CD4-positive, CD25-positive, alpha-beta regulatory T cell (primary cell): ENCODE data around the gene ABCA4. TPM values are rescaled to one million over a fixed set of nuclear protein-coding genes. Genes with fewer than 3 reads are reported as not detected.

Experiments used
- ATAC-seq, 2 donors: fragments of 150-1000 bp; cut with Tn5 transposase; one replicate each; pipeline ENCODE4 v1.10.0; 2021; ENCODE audit warnings: low read depth in 2 of 2, moderate number of reproducible peaks in 2 of 2, moderate library complexity in 1 of 2
- DNase-seq, 3 donors: peaks; one replicate each; pipeline versions ENCODE4 v3.0.0 to v3.0.0-alpha.2; 2012 to 2022; ENCODE audit warnings: mixed read lengths in 1 of 3
- H3K27ac ChIP-seq: one replicate; pipeline ENCODE4 v1.7.0; 2013; ENCODE audit warnings: mild to moderate bottlenecking, low read length; ENCODE audit not compliant: insufficient read depth, poor library complexity, severe bottlenecking
- H3K27me3 ChIP-seq: one replicate; pipeline ENCODE4 v1.7.0; 2013; ENCODE audit warnings: low read length; ENCODE audit not compliant: control insufficient read depth, insufficient read depth
- H3K36me3 ChIP-seq: one replicate; pipeline ENCODE4 v1.7.0; 2013; ENCODE audit warnings: mild to moderate bottlenecking, low read length, moderate library complexity; ENCODE audit not compliant: control insufficient read depth, insufficient read depth
- H3K4me1 ChIP-seq: 2 replicates; pipeline ENCODE4 v1.7.0; 2013; ENCODE audit warnings: mild to moderate bottlenecking, low read length; ENCODE audit not compliant: insufficient read depth, control insufficient read depth, poor library complexity, severe bottlenecking
- H3K4me3 ChIP-seq: one replicate; pipeline ENCODE4 v1.7.0; 2013; ENCODE audit warnings: low read depth, mild to moderate bottlenecking, low read length, moderate library complexity
- H3K9me3 ChIP-seq, 2 experiments: 1 replicate in 1 of 2; 2 replicates in 1 of 2; pipeline ENCODE4 v1.7.0; 2013; ENCODE audit warnings: low read length in 2 of 2, mild to moderate bottlenecking in 1 of 2, moderate library complexity in 1 of 2; ENCODE audit not compliant: control insufficient read depth in 2 of 2
- H3K27ac Mint-ChIP-seq, 3 donors: one replicate each; pipeline ENCODE4 v1.8.0; 2020 to 2022; ENCODE audit warnings: mild to moderate bottlenecking in 3 of 3, mixed read lengths in 3 of 3, moderate library complexity in 2 of 3
- H3K27me3 Mint-ChIP-seq: one replicate; pipeline ENCODE4 v1.8.0; 2022; ENCODE audit warnings: mild to moderate bottlenecking, mixed read lengths
- H3K36me3 Mint-ChIP-seq: one replicate; pipeline ENCODE4 v1.8.0; 2020; ENCODE audit warnings: mixed read lengths
- H3K4me1 Mint-ChIP-seq, 4 donors: one replicate each; pipeline ENCODE4 v1.8.0; 2020 to 2022; ENCODE audit warnings: mixed read lengths in 4 of 4, mild to moderate bottlenecking in 1 of 4
- H3K4me3 Mint-ChIP-seq, 4 donors: one replicate each; pipeline ENCODE4 v1.8.0; 2020 to 2022; ENCODE audit warnings: mild to moderate bottlenecking in 4 of 4, mixed read lengths in 4 of 4, moderate library complexity in 3 of 4
- H3K9me3 Mint-ChIP-seq, 7 donors: one replicate each; pipeline ENCODE4 v1.8.0; 2020 to 2022; ENCODE audit warnings: mixed read lengths in 7 of 7, mild to moderate bottlenecking in 3 of 7, moderate library complexity in 2 of 7
- polyA plus RNA-seq, 4 donors: library from polyadenylated mRNA; unstranded; fragments of 300-500 nt; fragmentation: Illumina TruSeq; gene quantifications; one replicate each; pipeline ENCODE4 v1.2.3, GENCODE V29; 2021
- total RNA-seq: library from RNA; stranded (reverse); gene quantifications from one replicate; pipeline ENCODE4 v1.2.3, GENCODE V29; 2022

Gene ABCA4
- total and polyA plus RNA-seq, 5 donors from 2014 or later, result not detected

- Histone ChIP-seq H3K9me3 (no peaks in the 10 kb centered on the region), H3K4me1 (no peaks in the 10 kb centered on the region), H3K27me3 (no peaks in the 10 kb centered on the region), H3K4me3 (no peak overlapping the region), H3K36me3 (no peaks in the 10 kb centered on the region), H3K27ac (no peak overlapping the region)
- H3K27me3 Mint-ChIP-seq, result peaks cover 14% of the 10 kb centered on the region
- H3K9me3 Mint-ChIP-seq, result peaks cover 0 to 1% (median 0%) of the 10 kb centered on the region in 7 donors
- no peak overlapping the region for H3K27ac Mint-ChIP-seq
- H3K4me1 Mint-ChIP-seq, result peaks cover 0 to 3% (median 0%) of the 10 kb centered on the region in 4 donors
- no peak overlapping the region for H3K4me3 Mint-ChIP-seq
- DNase-seq, result no peak
- H3K36me3 Mint-ChIP-seq, result no peaks in the 10 kb centered on the region
- no peak for ATAC-seq
Observed at GRCh38 chr1:94106716-94107115, 14.2 kb downstream of the ABCA4 start.

GRCh38 chr1:94105957-94106529 lies 14.9 kb downstream of the ABCA4 start:
- Mint-ChIP-seq H3K27me3 (peaks cover 14% of the 10 kb centered on the region), H3K4me1 (peaks cover 0 to 3% (median 0%) of the 10 kb centered on the region in 4 donors), H3K9me3 (peaks cover 0 to 1% (median 0%) of the 10 kb centered on the region in 7 donors), H3K4me3 (no peak overlapping the region), H3K36me3 (no peaks in the 10 kb centered on the region), H3K27ac (no peak overlapping the region)
- Histone ChIP-seq H3K4me1 (no peaks in the 10 kb centered on the region), H3K27ac (no peak overlapping the region), H3K27me3 (no peaks in the 10 kb centered on the region), H3K9me3 (no peaks in the 10 kb centered on the region), H3K36me3 (no peaks in the 10 kb centered on the region), H3K4me3 (no peak overlapping the region)
- ATAC-seq, result no peak
- no peak for DNase-seq

- no peaks in the 10 kb centered on the region for H3K36me3 ChIP-seq
- no peaks in the 10 kb centered on the region for H3K9me3 ChIP-seq
- H3K27me3 ChIP-seq, result no peaks in the 10 kb centered on the region
- ATAC-seq, result no peak
- H3K27ac ChIP-seq, result no peak overlapping the region
- no peak overlapping the region for H3K27ac Mint-ChIP-seq
- H3K4me3 ChIP-seq, result no peak overlapping the region
- no peaks in the 10 kb centered on the region for H3K36me3 Mint-ChIP-seq
- H3K27me3 Mint-ChIP-seq, result peaks cover 14% of the 10 kb centered on the region
- peaks cover 0 to 3% (median 0%) of the 10 kb centered on the region in 4 donors for H3K4me1 Mint-ChIP-seq
- no peak for DNase-seq
- H3K4me1 ChIP-seq, result no peaks in the 10 kb centered on the region
- no peak overlapping the region for H3K4me3 Mint-ChIP-seq
- H3K9me3 Mint-ChIP-seq, result peaks cover 0 to 1% (median 0%) of the 10 kb centered on the region in 7 donors
Observed at GRCh38 chr1:94105581-94105952, 15.4 kb downstream of the ABCA4 start.

- H3K4me1 ChIP-seq, result no peaks in the 10 kb centered on the region
- ATAC-seq (no peak), DNase-seq (no peak)
- peaks cover 0 to 1% (median 0%) of the 10 kb centered on the region in 7 donors for H3K9me3 Mint-ChIP-seq
- H3K36me3 Mint-ChIP-seq, result no peaks in the 10 kb centered on the region
- H3K27me3 ChIP-seq, result no peaks in the 10 kb centered on the region
- no peaks in the 10 kb centered on the region for H3K36me3 ChIP-seq
- no peak overlapping the region for H3K4me3 ChIP-seq
- H3K4me1 Mint-ChIP-seq, result peaks cover 0 to 3% (median 0%) of the 10 kb centered on the region in 4 donors
- no peak overlapping the region for H3K27ac ChIP-seq
- no peaks in the 10 kb centered on the region for H3K9me3 ChIP-seq
- no peak overlapping the region for H3K27ac Mint-ChIP-seq
- peaks cover 14% of the 10 kb centered on the region for H3K27me3 Mint-ChIP-seq
- no peak overlapping the region for H3K4me3 Mint-ChIP-seq
Observed at GRCh38 chr1:94104776-94105580, 16.0 kb downstream of the ABCA4 start.

GRCh38 chr1:94104127-94104684 lies 16.7 kb downstream of the ABCA4 start:
- Mint-ChIP-seq H3K27ac (no peak overlapping the region), H3K4me3 (no peak overlapping the region), H3K9me3 (peaks cover 0 to 1% (median 0%) of the 10 kb centered on the region in 7 donors), H3K4me1 (peaks cover 0 to 3% (median 0%) of the 10 kb centered on the region in 4 donors), H3K27me3 (peaks cover 14% of the 10 kb centered on the region), H3K36me3 (no peaks in the 10 kb centered on the region)
- Histone ChIP-seq H3K27me3 (no peaks in the 10 kb centered on the region), H3K4me3 (no peak overlapping the region), H3K27ac (no peak overlapping the region), H3K9me3 (no peaks in the 10 kb centered on the region), H3K36me3 (no peaks in the 10 kb centered on the region), H3K4me1 (no peaks in the 10 kb centered on the region)
- ATAC-seq (no peak), DNase-seq (no peak)

- no peaks in the 10 kb centered on the region for H3K27me3 ChIP-seq
- no peaks in the 10 kb centered on the region for H3K36me3 ChIP-seq
- H3K27ac ChIP-seq, result no peak overlapping the region
- peaks cover 0 to 3% (median 0%) of the 10 kb centered on the region in 4 donors for H3K4me1 Mint-ChIP-seq
- H3K4me3 Mint-ChIP-seq, result peak overlapping the region in 1 of 4 donors; percentile 56
- ATAC-seq, result no peak
- H3K9me3 ChIP-seq, result no peaks in the 10 kb centered on the region
- H3K4me3 ChIP-seq, result no peak overlapping the region
- no peaks in the 10 kb centered on the region for H3K36me3 Mint-ChIP-seq
- no peaks in the 10 kb centered on the region for H3K4me1 ChIP-seq
- H3K27me3 Mint-ChIP-seq, result peaks cover 14% of the 10 kb centered on the region
- no peak for DNase-seq
- H3K9me3 Mint-ChIP-seq, result peaks cover 0 to 1% (median 0%) of the 10 kb centered on the region in 7 donors
- H3K27ac Mint-ChIP-seq, result no peak overlapping the region
Observed at GRCh38 chr1:94103608-94104007, 17.3 kb downstream of the ABCA4 start.

GRCh38 chr1:94101613-94102525 lies 19.1 kb downstream of the ABCA4 start:
- H3K4me3 Mint-ChIP-seq, result no peak overlapping the region

More at GRCh38 chr1:94101613-94102525, 19.1 kb downstream of the ABCA4 start:
- Mint-ChIP-seq H3K27ac (peak overlapping the region in 1 of 3 donors; percentile 28), H3K4me1 (peaks cover 0 to 2% (median 0%) of the 10 kb centered on the region in 4 donors), H3K36me3 (no peaks in the 10 kb centered on the region), H3K9me3 (no peaks in the 10 kb centered on the region), H3K27me3 (peaks cover 7% of the 10 kb centered on the region)
- ATAC-seq (no peak), DNase-seq (no peak)
- Histone ChIP-seq H3K4me3 (no peak overlapping the region), H3K9me3 (no peaks in the 10 kb centered on the region), H3K4me1 (no peaks in the 10 kb centered on the region), H3K27ac (no peak overlapping the region), H3K27me3 (no peaks in the 10 kb centered on the region), H3K36me3 (no peaks in the 10 kb centered on the region)
